HEK293 (cell line): Measurements from ENCODE around the gene BTG1.

Source experiments
- ZNF19 ChIP-seq: fragments of 450-650 bp; formaldehyde crosslinking; IDR thresholded peaks from 2 replicates; pipeline ENCODE4; 2016; ENCODE audit warnings: missing biosample characterization, missing genetic modification characterization, low read depth
- TF ChIP-seq, protein P1 (sequence below): fragments of 450-650 bp; formaldehyde crosslinking; IDR thresholded peaks from 2 replicates; pipeline ENCODE4 v1.5.1; 2016; ENCODE audit warnings: missing biosample characterization, missing genetic modification characterization
- TF ChIP-seq, protein P2 (sequence below): fragments of 450-650 bp; formaldehyde crosslinking; IDR thresholded peaks from 2 replicates; pipeline ENCODE4 v1.5.1; 2016; ENCODE audit warnings: missing biosample characterization, missing genetic modification characterization

- TF ChIP-seq, protein P1, sequence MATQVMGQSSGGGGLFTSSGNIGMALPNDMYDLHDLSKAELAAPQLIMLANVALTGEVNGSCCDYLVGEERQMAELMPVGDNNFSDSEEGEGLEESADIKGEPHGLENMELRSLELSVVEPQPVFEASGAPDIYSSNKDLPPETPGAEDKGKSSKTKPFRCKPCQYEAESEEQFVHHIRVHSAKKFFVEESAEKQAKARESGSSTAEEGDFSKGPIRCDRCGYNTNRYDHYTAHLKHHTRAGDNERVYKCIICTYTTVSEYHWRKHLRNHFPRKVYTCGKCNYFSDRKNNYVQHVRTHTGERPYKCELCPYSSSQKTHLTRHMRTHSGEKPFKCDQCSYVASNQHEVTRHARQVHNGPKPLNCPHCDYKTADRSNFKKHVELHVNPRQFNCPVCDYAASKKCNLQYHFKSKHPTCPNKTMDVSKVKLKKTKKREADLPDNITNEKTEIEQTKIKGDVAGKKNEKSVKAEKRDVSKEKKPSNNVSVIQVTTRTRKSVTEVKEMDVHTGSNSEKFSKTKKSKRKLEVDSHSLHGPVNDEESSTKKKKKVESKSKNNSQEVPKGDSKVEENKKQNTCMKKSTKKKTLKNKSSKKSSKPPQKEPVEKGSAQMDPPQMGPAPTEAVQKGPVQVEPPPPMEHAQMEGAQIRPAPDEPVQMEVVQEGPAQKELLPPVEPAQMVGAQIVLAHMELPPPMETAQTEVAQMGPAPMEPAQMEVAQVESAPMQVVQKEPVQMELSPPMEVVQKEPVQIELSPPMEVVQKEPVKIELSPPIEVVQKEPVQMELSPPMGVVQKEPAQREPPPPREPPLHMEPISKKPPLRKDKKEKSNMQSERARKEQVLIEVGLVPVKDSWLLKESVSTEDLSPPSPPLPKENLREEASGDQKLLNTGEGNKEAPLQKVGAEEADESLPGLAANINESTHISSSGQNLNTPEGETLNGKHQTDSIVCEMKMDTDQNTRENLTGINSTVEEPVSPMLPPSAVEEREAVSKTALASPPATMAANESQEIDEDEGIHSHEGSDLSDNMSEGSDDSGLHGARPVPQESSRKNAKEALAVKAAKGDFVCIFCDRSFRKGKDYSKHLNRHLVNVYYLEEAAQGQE (tag by site-specific recombination), result no peak
- TF ChIP-seq, protein P2, sequence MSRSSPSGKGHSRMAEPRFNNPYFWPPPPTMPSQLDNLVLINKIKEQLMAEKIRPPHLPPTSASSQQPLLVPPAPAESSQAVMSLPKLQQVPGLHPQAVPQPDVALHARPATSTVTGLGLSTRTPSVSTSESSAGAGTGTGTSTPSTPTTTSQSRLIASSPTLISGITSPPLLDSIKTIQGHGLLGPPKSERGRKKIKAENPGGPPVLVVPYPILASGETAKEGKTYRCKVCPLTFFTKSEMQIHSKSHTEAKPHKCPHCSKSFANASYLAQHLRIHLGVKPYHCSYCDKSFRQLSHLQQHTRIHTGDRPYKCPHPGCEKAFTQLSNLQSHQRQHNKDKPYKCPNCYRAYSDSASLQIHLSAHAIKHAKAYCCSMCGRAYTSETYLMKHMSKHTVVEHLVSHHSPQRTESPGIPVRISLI (tag by site-specific recombination), result no peak
- TF ChIP-seq ZNF19 (tag by site-specific recombination), result no peak
Measured at GRCh38 chr12:92130999-92131398, 14.6 kb downstream of the BTG1 start.
